ENCODE data around the gene ATF1. TPM values are rescaled to one million over a fixed set of nuclear protein-coding genes. Genes with fewer than 3 reads are reported as not detected.
"Not testable (repeated sequence)": the region's sequence is repeated elsewhere in the genome, so short reads cannot be mapped to it uniquely, and the experiment has no call there.

ATF1 gene
- total RNA-seq, 1 donor from 2014 or later, result 34.4 TPM

GRCh38 chr12:50859621-50860310, 95.9 kb downstream of the ATF1 start:
- no peak for DNase-seq (ENCODE audit: low spot score)

- DNase-seq (ENCODE audit: low spot score), result no peak
These were observed 98.4 kb downstream of the ATF1 start for GRCh38 chr12:50862316-50862715.

- no peak for DNase-seq (ENCODE audit: low spot score)
These were observed 101.4 kb downstream of the ATF1 start for GRCh38 chr12:50865266-50865665.

- DNase-seq (ENCODE audit: low spot score), result not testable (repeated sequence)
These were observed 105.0 kb downstream of the ATF1 start for GRCh38 chr12:50868881-50869280.

Other genes with a start within 250 kb of the ATF1 start
- not detected for gene TMPRSS12, start 78.8 kb downstream of the ATF1 start, total RNA-seq
- gene HIGD1C, start 188.4 kb downstream of the ATF1 start, total RNA-seq, result not detected